ENCODE results near the gene ANKRD6.

Gene ANKRD6

GRCh38 chr6:89509777-89510281 is 76.9 kb downstream of the ANKRD6 start:
- no peak for DNase-seq (ENCODE audit: low spot score)

DNA sequence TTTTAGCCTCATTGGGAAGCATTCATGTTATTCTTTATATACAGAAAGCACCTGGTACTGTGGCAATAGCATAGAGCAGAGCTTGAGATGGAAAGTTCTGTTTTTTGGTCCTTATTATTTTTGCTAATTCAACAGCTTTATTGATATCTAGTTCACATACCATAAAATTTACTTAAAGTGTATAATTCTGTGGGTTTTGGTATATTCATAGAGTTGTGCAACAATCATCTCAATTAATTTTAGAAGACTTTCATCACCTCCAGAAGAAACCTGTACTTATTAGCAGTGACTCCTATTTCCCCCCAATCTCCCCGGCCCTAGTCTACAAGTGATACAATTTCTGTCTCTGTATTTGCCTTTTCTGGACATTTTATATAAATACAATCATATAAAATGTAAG is 77.4 kb downstream of the ANKRD6 start:
- no peak for DNase-seq (ENCODE audit: low spot score)

GRCh38 chr6:89518352-89519055 is 85.6 kb downstream of the ANKRD6 start:
- DNase-seq (ENCODE audit: low spot score), result no peak

- DNase-seq (ENCODE audit: low spot score), result no peak
These were observed 87.8 kb downstream of the ANKRD6 start for GRCh38 chr6:89520736-89521135.

DNA sequence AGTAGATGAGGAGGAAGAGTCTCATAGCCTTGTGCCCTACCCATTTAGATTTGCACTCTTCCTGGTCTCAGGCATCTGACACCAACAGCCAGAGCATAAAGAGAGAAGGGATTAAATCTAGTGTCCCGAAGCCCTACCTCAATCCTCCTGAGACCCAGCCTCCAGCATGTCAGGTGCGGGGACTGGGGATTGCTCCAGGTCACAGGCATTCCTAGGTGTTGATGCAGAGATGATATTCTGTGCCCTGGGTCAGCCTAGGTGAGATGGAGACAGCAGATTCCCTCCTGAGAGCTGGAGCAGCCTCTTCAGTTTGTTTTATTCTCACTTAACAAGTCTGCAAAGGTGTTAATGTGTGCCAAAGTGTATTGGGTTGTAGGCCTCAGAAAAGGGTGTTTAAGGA is 89.8 kb downstream of the ANKRD6 start:
- DNase-seq (ENCODE audit: low spot score), result no peak

DNA sequence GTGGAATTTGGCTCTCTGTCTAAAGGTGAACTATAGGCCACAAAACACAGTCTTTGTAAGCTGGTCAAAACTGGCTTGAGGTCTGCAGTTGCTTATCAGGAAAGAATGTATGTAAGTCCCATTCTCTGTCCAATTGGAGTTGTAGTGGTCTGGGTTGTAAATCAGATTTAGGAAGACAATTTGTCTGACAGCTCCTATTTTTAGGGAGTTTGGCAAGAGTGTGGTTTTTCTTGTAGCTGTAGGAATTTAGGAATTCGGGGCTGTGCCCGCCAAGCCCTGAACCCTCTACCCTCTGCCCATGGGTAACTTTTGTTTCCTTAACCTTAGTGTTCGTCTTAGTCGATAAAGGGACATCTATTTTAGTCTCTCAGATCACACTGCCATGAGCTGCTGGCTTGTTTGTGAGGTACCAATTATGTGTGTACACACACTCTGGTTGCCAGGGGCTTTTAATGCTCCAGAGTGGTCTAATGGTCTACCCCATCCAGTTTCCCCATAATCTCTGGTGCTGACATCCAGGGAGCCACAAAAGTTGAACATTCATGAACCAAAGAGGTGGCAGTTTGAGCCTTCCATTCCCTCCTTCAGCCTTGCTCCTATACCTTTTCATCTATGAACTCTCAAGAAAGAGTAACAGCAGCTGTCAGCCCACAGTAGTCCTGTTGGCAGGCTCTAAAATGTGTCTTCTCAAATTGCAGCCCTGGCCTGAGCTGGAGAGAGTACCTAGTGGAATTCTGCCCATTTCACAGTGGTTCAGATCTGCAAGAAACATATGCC is 93.0 kb downstream of the ANKRD6 start:
- peak; percentile 28 for DNase-seq (ENCODE audit: low spot score)

DNA sequence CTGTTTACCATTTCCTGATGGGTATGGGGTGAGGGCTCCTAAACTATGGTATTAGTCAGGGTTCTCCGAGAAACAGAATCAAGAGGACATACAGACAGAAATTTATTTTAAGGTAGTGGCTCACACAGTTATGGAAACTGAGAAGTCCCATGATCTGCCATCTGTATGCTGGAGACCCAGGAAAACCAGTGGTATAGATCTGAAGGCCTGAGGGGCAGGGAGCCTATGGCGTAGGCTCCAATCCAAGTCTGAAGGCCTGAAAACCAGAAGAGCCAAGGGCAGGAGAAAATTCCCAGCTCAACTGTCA is 93.6 kb downstream of the ANKRD6 start:
- DNase-seq (ENCODE audit: low spot score), result no peak

GRCh38 chr6:89527634-89528033 is 94.7 kb downstream of the ANKRD6 start:
- no peak for DNase-seq (ENCODE audit: low spot score)

- DNase-seq (ENCODE audit: low spot score), result no peak
These were observed 95.9 kb downstream of the ANKRD6 start for GRCh38 chr6:89528866-89529265.

DNA sequence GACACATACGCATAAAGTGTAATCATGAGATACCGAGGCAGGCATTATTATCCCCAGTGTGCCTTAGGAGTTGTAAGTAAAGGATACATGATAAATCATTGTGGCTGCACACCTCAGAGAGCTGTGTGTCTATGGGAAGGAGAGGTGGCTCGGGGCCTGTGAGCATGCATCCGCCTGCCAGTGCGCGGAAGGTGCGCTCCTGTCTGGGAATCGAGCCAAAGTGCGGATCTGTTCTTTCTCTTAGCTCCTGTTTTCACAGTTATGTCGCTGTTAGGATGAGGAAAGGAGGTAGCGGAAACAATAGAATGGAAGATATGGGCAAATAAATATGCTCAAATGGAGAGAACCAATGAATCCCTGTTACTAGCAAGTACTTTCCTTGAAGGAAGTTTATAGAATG is 98.0 kb downstream of the ANKRD6 start:
- peak; percentile 19 for DNase-seq (ENCODE audit: low spot score)

DNA sequence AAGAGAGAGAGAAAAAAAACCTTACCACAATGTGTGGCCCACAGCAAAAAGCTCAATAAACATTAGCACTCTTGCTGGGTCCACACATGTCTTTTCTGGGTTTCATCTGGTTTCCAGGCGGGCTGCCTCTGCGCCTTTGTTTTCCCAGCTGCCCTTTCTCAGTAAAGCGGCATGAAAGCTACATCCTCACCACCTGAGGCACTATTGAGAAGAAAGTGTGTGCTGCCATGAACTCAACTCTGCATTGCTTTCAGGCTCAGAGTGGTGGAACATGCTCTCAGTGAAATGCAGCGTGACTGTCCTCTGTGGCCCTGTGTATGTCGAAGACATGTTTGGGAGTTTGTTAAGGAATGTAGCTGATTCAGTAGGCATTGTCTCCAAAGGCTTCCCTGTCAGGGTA is 103.3 kb downstream of the ANKRD6 start:
- no peak for DNase-seq (ENCODE audit: low spot score)

- no peak for DNase-seq (ENCODE audit: low spot score)
These were observed 106.8 kb downstream of the ANKRD6 start for GRCh38 chr6:89539779-89540178.

DNA sequence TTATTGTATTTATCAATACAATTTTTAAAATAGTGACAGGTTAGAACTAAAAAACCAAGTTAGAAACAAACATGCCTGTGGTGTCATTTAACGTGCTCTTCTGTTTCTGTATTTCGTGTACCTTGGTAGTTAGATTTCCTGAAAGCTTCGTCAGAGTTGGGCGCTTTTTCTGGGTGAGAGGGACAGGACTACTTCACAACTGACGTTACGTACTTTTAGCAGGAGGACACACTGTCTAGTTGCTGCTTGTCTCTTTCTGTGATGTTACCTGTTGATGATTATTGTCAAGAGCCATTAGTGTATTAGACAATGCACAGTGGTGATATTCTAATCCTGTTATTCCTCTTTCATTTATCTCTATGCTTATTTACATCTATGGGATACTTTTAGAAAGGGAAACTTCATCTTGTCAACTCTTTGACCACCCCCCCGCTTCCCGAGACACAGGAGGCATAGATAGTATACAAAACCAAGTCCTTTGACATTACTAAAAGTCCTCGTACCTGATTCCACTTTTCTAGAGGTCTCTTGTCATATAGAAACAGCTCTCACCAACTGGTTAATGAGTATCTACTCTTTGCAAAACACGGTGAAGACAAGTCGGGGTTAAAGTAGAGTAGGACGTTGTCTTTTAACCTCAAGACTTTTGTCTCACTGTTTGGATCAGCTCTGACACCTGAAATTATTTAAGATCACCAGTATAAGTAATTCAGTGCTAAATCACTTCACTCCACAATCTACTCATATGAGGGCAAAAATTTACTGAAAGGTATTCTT is 109.3 kb downstream of the ANKRD6 start:
- DNase-seq (ENCODE audit: low spot score), result no peak

DNA sequence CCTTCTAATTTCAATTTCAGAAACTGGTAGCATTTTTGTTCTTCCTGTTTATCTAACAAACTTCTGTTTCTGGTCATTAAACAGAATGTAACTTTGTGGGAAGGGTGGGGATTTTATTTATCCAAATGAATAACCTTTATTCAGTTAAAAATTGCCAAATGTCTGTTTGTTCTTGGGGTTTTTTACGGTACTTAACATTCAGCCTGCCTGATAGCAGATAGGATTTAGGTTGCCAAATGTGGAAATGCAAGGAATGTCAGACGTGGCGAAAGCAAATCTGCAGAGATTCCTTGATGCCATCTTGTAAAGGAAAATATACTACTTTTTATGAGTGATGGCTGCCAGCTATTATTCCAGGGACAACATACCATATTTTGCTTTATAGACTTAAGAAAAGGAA is 109.9 kb downstream of the ANKRD6 start:
- DNase-seq (ENCODE audit: low spot score), result no peak

GRCh38 chr6:89547281-89547680 is 114.3 kb downstream of the ANKRD6 start:
- DNase-seq (ENCODE audit: low spot score), result no peak

DNA sequence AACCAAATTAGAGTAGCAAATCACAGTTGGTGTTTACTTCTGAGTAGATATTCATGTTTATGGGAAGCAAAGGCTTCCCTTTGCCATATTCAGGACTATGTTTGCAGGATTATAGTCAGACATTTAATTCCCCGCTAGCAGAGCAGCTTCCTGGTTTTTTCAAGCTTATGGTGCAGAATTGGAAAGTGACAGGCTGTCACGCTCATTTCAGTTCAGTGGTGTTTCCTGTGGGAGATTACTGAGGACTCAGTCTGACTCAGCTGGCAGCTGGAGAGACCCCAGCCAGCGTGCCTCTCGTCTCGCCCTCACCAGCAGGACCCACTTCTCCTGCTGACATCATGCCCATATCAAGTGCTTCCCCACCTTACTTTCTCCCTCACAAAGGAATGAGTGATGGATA is 120.5 kb downstream of the ANKRD6 start:
- no peak for DNase-seq (ENCODE audit: low spot score)

- DNase-seq (ENCODE audit: low spot score), result no peak
These were observed 121.2 kb downstream of the ANKRD6 start for GRCh38 chr6:89554106-89554505.

DNA sequence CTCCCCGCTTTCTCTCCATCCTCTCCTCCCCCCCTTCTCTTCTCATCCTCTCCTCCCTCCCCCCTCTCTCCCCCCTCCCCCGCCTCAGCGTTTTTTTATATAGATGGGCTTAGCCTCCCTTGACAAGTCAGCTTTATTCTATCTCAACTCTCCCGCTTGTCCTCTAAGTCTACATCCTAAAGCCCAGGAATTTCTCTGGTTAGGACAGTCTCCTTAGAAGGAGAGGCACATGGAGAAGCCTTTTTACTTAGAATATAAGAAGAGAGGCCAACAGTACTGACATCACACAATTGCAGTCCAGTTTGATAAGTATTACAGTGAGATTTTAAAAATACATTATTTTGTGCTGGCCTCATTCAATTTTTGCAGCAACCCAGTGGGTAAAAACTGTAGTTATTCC is 122.1 kb downstream of the ANKRD6 start:
- DNase-seq (ENCODE audit: low spot score), result no peak

DNA sequence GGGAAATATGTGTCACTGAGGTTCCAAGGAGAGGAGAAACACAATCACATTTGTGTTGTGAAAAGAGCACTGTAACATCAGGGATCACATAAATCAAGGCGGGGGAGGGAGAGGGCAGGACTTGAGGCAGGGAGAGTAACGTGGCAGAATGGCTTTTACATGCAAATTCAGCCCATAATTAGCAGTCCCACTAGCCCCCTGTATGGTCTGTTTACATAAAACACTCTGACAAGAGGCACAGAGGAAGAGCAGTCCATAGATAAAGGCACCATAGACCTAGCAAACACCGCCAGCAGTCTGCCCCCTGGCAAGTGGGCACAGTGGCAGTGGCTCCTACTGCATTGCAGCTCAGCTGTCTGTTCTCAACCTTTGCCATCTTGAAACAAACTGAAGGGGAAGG is 122.9 kb downstream of the ANKRD6 start:
- no peak for DNase-seq (ENCODE audit: low spot score)

GRCh38 chr6:89559487-89559886 is 126.5 kb downstream of the ANKRD6 start:
- DNase-seq (ENCODE audit: low spot score), result no peak

DNA sequence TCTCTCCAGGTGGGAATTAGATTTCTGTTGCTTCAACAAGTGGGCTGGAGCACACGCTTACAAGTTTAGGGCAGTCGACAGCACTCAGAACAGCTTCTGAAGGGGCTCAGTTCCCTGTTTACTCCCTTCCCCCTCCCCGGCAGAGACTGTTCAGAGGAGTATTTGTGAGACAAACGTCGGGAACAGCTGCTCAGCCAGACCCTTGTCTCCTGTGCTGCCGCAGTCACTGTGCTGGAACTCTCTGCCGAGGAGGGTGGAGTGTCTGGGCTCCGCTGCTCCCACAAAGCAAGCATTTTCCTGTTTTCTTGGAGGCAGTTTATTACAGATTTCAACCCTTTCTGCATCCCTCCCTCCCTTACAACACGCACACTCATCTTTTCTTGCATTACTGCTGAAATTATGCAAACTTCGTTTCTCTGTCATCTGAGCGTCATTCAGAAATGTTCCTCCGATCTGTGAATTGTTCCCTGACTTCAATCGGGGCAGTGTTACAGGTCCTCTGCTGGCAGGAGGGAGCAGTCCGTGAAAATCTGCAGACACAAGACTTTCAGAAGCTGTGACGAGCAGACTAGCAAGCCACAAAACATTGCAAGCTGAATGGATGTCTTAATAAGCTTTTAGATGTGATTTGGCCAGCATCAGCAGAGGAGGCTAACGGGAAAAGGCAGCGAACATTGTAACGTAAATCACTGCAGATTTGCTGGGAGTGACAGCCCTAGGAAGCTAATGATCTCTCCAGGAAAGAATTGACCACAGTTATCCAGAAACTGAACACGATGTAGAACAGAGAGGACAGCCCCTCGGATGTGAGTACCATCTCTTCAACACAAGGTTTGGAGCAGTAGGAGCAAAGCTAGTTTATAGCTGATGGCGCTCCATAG is 129.4 kb downstream of the ANKRD6 start:
- peak; percentile 82 for DNase-seq (ENCODE audit: low spot score)

GRCh38 chr6:89563866-89564265 is 130.9 kb downstream of the ANKRD6 start:
- DNase-seq (ENCODE audit: low spot score), result peak; percentile 60
